PC-9 (cell line): ENCODE results near the gene BCKDHB. TPM values are rescaled to one million over a fixed set of nuclear protein-coding genes. Genes with fewer than 3 reads are reported as not detected.

ENCODE experiments used
- BruUV-seq: library from RNA; stranded (reverse); fragments of 400-500 nt; replicated peaks from 2 replicates; lab custom pipeline; 2021; lab: Mats Ljungman, UMichigan
- CTCF ChIA-PET: fragments of 300-600 bp; sonication (Branson Sonifier 250); formaldehyde crosslinking; loops from one replicate; lab custom pipeline; 2022; ENCODE audit warnings: antibody characterized with exemption; lab: Charles Lee
- POLR2A ChIA-PET: fragments of 300-600 bp; sonication (Branson Sonifier 250); formaldehyde crosslinking; loops from one replicate; lab custom pipeline; 2022; ENCODE audit warnings: antibody characterized with exemption; ENCODE audit not compliant: unreplicated experiment; lab: Charles Lee
- DNase-seq, 2 experiments: peaks; one replicate each; pipeline versions ENCODE4 v3.0.0 to v3.0.0-alpha.2; 2015 to 2022; ENCODE audit warnings: mixed read lengths in 1 of 2
- H2AFZ ChIP-seq: fragments of 200-600 bp; sonication (generic); 2 replicates; pipeline ENCODE4 v1.8.1; 2017; ENCODE audit warnings: antibody characterized with exemption
- H3F3A ChIP-seq: fragments of 200-600 bp; sonication (generic); 2 replicates; pipeline ENCODE4 v1.8.1; 2017; ENCODE audit warnings: antibody characterized with exemption, mild to moderate bottlenecking, low read depth; ENCODE audit not compliant: insufficient read depth
- H3K27ac ChIP-seq: fragments of 200-600 bp; sonication (generic); 2 replicates; pipeline ENCODE4 v1.6.1; 2016; ENCODE audit warnings: mixed run types
- H3K27me3 ChIP-seq: fragments of 200-600 bp; sonication (generic); 2 replicates; pipeline ENCODE4 v1.6.1; 2016; ENCODE audit warnings: low read depth, mixed run types; ENCODE audit not compliant: insufficient read depth
- H3K36me3 ChIP-seq: fragments of 200-600 bp; sonication (generic); 2 replicates; pipeline ENCODE4 v1.6.1; 2016; ENCODE audit warnings: low read depth, mixed run types
- H3K4me1 ChIP-seq: fragments of 200-600 bp; sonication (generic); replicated peaks from 2 replicates; pipeline ENCODE4 v1.6.1; 2016; ENCODE audit warnings: mixed run types; ENCODE audit not compliant: insufficient read depth
- H3K4me2 ChIP-seq: fragments of 200-600 bp; sonication (generic); 2 replicates; pipeline ENCODE4 v1.6.1; 2017; ENCODE audit warnings: mixed run types
- H3K4me3 ChIP-seq: fragments of 200-600 bp; sonication (generic); 2 replicates; pipeline ENCODE4 v1.6.1; 2016; ENCODE audit warnings: mixed run types
- H3K79me2 ChIP-seq: fragments of 200-600 bp; sonication (generic); 2 replicates; pipeline ENCODE4 v1.6.1; 2017; ENCODE audit warnings: low read depth, mixed run types
- H3K9me2 ChIP-seq: fragments of 200-600 bp; sonication (generic); 2 replicates; pipeline ENCODE4 v1.8.1; 2017; ENCODE audit warnings: mild to moderate bottlenecking; ENCODE audit not compliant: insufficient read depth
- H3K9me3 ChIP-seq: fragments of 200-600 bp; sonication (generic); 2 replicates; pipeline ENCODE4 v1.8.1; 2016; ENCODE audit warnings: low read depth; ENCODE audit not compliant: insufficient read depth
- H4K20me1 ChIP-seq: fragments of 200-600 bp; sonication (generic); 2 replicates; pipeline ENCODE4 v1.8.1; 2017; ENCODE audit not compliant: insufficient read depth
- EZH2 ChIP-seq: fragments of 200-600 bp; sonication (generic); IDR thresholded peaks from 2 replicates; pipeline ENCODE4 v1.8.0; 2017; ENCODE audit warnings: antibody characterized with exemption, low read depth
- intact Hi-C: fragments of 100-400 bp; cut with micrococcal nuclease; formaldehyde crosslinking; loops from one replicate; pipeline ENCODE4 v1.10.0; 2022; ENCODE audit not compliant: unreplicated experiment
- total RNA-seq: library from RNA; stranded (reverse); gene quantifications from 2 replicates; pipeline ENCODE4 v1.2.3, GENCODE V29; 2021
- TF ChIP-seq, protein P1 (sequence below): fragments of 200-600 bp; sonication (generic); conservative IDR thresholded peaks from 2 replicates; pipeline ENCODE4 v1.6.1; 2017; ENCODE audit warnings: mixed run types, antibody characterized with exemption, mild to moderate bottlenecking, moderate library complexity

BCKDHB gene
- total RNA-seq, 1 experiment from 2014 or later: 29.7 TPM

DNA sequence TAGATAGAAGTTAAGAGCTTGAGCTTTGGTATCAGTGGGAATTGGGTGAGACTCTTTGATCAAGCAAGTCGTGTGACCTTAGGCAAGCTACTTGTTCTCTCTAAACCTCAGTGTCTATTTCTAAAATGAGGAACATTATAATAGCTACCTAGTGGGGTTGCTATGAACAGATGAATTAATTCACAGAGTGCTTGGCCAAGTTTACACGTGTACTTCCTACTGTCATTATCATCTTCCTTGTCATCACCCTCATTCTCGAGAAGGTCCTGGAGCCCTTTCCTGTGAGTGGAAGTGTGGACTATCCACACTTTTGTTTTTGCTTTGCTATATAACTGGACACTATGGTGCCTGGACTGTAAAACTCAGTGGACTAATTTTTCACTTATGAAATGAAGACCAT is 64.0 kb downstream of the BCKDHB start:
- Histone ChIP-seq H3K79me2 (no peaks in the 10 kb centered on the region), H3K27ac (no peak overlapping the region), H3K36me3 (no peaks in the 10 kb centered on the region), H3K4me2 (no peak overlapping the region), H4K20me1 (no peaks in the 10 kb centered on the region), H3K9me2 (no peaks in the 10 kb centered on the region), H3K9me3 (no peaks in the 10 kb centered on the region), H3K27me3 (no peaks in the 10 kb centered on the region), H3K4me1 (no peaks in the 10 kb centered on the region), H3K4me3 (no peak overlapping the region), H3F3A (no peaks in the 10 kb centered on the region), H2AFZ (no peak overlapping the region)
- TF ChIP-seq, protein P1, sequence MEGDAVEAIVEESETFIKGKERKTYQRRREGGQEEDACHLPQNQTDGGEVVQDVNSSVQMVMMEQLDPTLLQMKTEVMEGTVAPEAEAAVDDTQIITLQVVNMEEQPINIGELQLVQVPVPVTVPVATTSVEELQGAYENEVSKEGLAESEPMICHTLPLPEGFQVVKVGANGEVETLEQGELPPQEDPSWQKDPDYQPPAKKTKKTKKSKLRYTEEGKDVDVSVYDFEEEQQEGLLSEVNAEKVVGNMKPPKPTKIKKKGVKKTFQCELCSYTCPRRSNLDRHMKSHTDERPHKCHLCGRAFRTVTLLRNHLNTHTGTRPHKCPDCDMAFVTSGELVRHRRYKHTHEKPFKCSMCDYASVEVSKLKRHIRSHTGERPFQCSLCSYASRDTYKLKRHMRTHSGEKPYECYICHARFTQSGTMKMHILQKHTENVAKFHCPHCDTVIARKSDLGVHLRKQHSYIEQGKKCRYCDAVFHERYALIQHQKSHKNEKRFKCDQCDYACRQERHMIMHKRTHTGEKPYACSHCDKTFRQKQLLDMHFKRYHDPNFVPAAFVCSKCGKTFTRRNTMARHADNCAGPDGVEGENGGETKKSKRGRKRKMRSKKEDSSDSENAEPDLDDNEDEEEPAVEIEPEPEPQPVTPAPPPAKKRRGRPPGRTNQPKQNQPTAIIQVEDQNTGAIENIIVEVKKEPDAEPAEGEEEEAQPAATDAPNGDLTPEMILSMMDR: no peak
- TF ChIP-seq EZH2: no peak
- ChIA-PET CTCF (no interaction called here), POLR2A (no interaction called here)
- intact Hi-C loops: no loop called here
- DNase-seq: no peak
- BruUV-seq: no TSS peak

DNA sequence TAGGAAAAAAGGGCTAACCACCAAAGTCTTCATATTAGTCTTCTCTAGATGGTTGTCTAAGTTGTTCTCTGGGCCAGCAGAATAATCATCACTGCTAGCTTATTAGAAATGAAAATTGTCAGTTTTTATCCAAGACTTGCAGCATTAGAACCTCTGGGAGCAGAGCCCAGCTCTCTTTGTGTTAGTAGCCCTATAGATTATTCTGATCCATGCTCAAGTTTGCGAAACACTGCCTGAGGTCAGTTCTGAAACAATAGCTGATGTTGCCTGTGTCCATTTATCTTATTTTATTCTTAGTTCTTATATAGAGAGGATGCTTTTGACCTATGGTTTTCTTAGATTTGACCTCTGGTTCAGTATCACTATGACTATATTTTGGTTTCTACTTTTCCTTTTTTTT is 66.9 kb downstream of the BCKDHB start:
- H3K27ac ChIP-seq: no peak overlapping the region
- intact Hi-C loops: no loop called here
- POLR2A ChIA-PET: no interaction called here
- no peak for DNase-seq
- H3K4me1 ChIP-seq: no peaks in the 10 kb centered on the region
- H3K79me2 ChIP-seq: no peaks in the 10 kb centered on the region
- H3K36me3 ChIP-seq: no peaks in the 10 kb centered on the region
- no peak overlapping the region for H3K4me2 ChIP-seq
- H4K20me1 ChIP-seq: no peaks in the 10 kb centered on the region
- no TSS peak for BruUV-seq
- no peak overlapping the region for H3K4me3 ChIP-seq
- CTCF ChIA-PET: no interaction called here
- no peaks in the 10 kb centered on the region for H3K9me2 ChIP-seq
- no peaks in the 10 kb centered on the region for H3F3A ChIP-seq
- no peak for TF ChIP-seq EZH2
- TF ChIP-seq, protein P1: no peak
- no peaks in the 10 kb centered on the region for H3K9me3 ChIP-seq
- H3K27me3 ChIP-seq: no peaks in the 10 kb centered on the region
- H2AFZ ChIP-seq: no peak overlapping the region

DNA sequence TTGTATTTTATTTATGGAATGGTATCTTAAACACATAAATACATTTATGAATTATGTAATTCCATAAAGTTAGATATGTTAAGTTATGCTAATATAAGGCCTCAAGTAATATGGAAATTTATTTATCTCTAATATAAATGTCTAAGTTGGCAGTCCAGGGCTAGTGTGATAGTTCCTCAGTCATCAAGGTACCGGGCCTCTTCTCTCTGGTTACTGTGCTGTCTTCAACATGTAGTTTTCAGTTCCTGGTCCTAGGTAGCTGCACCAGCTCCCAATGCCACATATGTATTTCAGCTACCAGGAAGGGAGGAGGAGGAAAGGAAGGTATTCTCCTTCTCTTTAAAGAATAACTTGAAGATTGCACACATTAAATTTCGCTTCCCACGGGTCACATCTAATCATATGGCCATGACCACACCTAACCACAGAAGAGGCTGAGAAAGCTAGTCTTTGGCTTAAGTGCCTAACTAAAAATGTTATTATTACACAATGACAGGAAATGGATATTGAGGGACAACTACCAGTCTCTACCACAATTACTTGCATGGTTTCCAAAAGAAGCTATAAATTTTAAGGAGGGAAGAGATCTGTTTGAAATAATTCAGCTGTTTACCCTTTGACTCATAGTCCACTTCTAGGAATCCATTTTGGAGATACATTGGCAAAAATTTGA is 68.6 kb downstream of the BCKDHB start:
- no peak overlapping the region for H3K4me2 ChIP-seq

More for the DNA sequence above, 68.6 kb downstream of the BCKDHB start:
- Histone ChIP-seq H4K20me1 (no peaks in the 10 kb centered on the region), H3K4me1 (no peaks in the 10 kb centered on the region), H3K27ac (no peak overlapping the region), H3K9me2 (no peaks in the 10 kb centered on the region), H3K9me3 (no peaks in the 10 kb centered on the region), H3K27me3 (no peaks in the 10 kb centered on the region), H3K36me3 (no peaks in the 10 kb centered on the region), H3K4me3 (no peak overlapping the region), H2AFZ (no peak overlapping the region), H3F3A (no peaks in the 10 kb centered on the region), H3K79me2 (no peaks in the 10 kb centered on the region)
- ChIA-PET POLR2A (interaction anchor here (0.5 kb wide), 1 partner anchor 1969 kb away, joined by 3 read pairs; no protein-coding TSS in a partner anchor), CTCF (no interaction called here)
- TF ChIP-seq EZH2: no peak
- TF ChIP-seq, protein P1: no peak
- BruUV-seq: no TSS peak
- intact Hi-C loops: no loop called here
- no peak for DNase-seq
